Naive B cell (primary cell): ENCODE data around the gene BIK. TPM values are rescaled to one million over a fixed set of nuclear protein-coding genes. Genes with fewer than 3 reads are reported as not detected.
"Not testable (repeated sequence)": the region's sequence is repeated elsewhere in the genome, so short reads cannot be mapped to it uniquely, and the experiment has no call there.

Source experiments
- ATAC-seq, 2 donors: fragments of 150-1000 bp; cut with Tn5 transposase; 2 replicates each; pipeline ENCODE4 v1.10.0; 2021; ENCODE audit warnings: low read depth in 2 of 2, mild to moderate bottlenecking in 2 of 2, moderate library complexity in 2 of 2
- DNase-seq: peaks from one replicate; pipeline ENCODE4 v3.0.0; 2022
- H3K27ac Mint-ChIP-seq, 6 donors: one replicate each; pipeline ENCODE4 v1.8.0; 2020 to 2022; ENCODE audit warnings: mild to moderate bottlenecking in 6 of 6, mixed read lengths in 6 of 6, moderate library complexity in 5 of 6, inconsistent platforms in 2 of 6
- H3K27me3 Mint-ChIP-seq, 3 donors: one replicate each; pipeline ENCODE4 v1.8.0; 2021 to 2022; ENCODE audit warnings: mixed read lengths in 3 of 3, mild to moderate bottlenecking in 1 of 3
- H3K36me3 Mint-ChIP-seq, 2 donors: one replicate each; pipeline ENCODE4 v1.8.0; 2020 to 2022; ENCODE audit warnings: mixed read lengths in 2 of 2, inconsistent platforms in 1 of 2, mild to moderate bottlenecking in 1 of 2
- H3K4me1 Mint-ChIP-seq, 3 donors: one replicate each; pipeline ENCODE4 v1.8.0; 2020 to 2022; ENCODE audit warnings: mixed read lengths in 3 of 3, inconsistent platforms in 1 of 3, mild to moderate bottlenecking in 1 of 3, moderate library complexity in 1 of 3
- H3K4me3 Mint-ChIP-seq, 8 donors: one replicate each; pipeline ENCODE4 v1.8.0; 2020 to 2022; ENCODE audit warnings: mild to moderate bottlenecking in 8 of 8, mixed read lengths in 8 of 8, moderate library complexity in 8 of 8, inconsistent platforms in 2 of 8
- H3K9me3 Mint-ChIP-seq, 7 donors: one replicate each; pipeline ENCODE4 v1.8.0; 2020 to 2022; ENCODE audit warnings: mixed read lengths in 7 of 7, mild to moderate bottlenecking in 5 of 7, inconsistent platforms in 2 of 7, moderate library complexity in 1 of 7
- polyA plus RNA-seq, 6 donors: library from polyadenylated mRNA; unstranded; fragments of 300-500 nt; fragmentation: Illumina TruSeq; gene quantifications; one replicate each; pipeline ENCODE4 v1.2.3, GENCODE V29; 2021; ENCODE audit warnings: low read depth in 6 of 6

Gene BIK
- polyA plus RNA-seq, 6 donors from 2014 or later, result 0.49 to 0.86 (median 0.78) TPM; not detected in 3

- peaks cover 4 to 29% (median 22%) of the 10 kb centered on the region in 3 donors for H3K27me3 Mint-ChIP-seq
- peaks cover 12 to 21% (median 15%) of the 10 kb centered on the region in 3 donors for H3K4me1 Mint-ChIP-seq
- H3K27ac Mint-ChIP-seq, result no peak overlapping the region
Measured at GRCh38 chr22:43131773-43132501, 21.4 kb downstream of the BIK start.

GRCh38 chr22:43133401-43133800 lies 22.9 kb downstream of the BIK start:
- no peak for ATAC-seq
- Mint-ChIP-seq H3K27ac (no peak overlapping the region), H3K4me1 (peaks cover 8 to 15% (median 12%) of the 10 kb centered on the region in 3 donors), H3K4me3 (no peak overlapping the region), H3K36me3 (peaks cover 4 to 8% of the 10 kb centered on the region in 2 donors), H3K9me3 (no peaks in the 10 kb centered on the region), H3K27me3 (peaks cover 0 to 17% (median 14%) of the 10 kb centered on the region in 3 donors)
- no peak for DNase-seq

More at GRCh38 chr22:43131773-43132501, 21.4 kb downstream of the BIK start:
- no peaks in the 10 kb centered on the region for H3K9me3 Mint-ChIP-seq
- DNase-seq (no peak), ATAC-seq (no peak)
- no peak overlapping the region for H3K4me3 Mint-ChIP-seq
- H3K36me3 Mint-ChIP-seq, result peaks cover 4 to 8% of the 10 kb centered on the region in 2 donors

GRCh38 chr22:43134553-43134952 lies 24.0 kb downstream of the BIK start:
- Mint-ChIP-seq H3K4me1 (peaks cover 4 to 5% (median 5%) of the 10 kb centered on the region in 3 donors), H3K27me3 (peaks cover 0 to 6% (median 5%) of the 10 kb centered on the region in 3 donors), H3K27ac (no peak overlapping the region), H3K4me3 (peak overlapping the region in 1 of 8 donors; percentile 68), H3K36me3 (peaks cover 4 to 8% of the 10 kb centered on the region in 2 donors), H3K9me3 (no peaks in the 10 kb centered on the region)
- ATAC-seq, result no peak
- no peak for DNase-seq

- Mint-ChIP-seq H3K4me1 (peaks cover 4 to 5% (median 4%) of the 10 kb centered on the region in 3 donors), H3K36me3 (peaks cover 4 to 8% of the 10 kb centered on the region in 2 donors), H3K27me3 (peaks cover 0 to 2% (median 0%) of the 10 kb centered on the region in 3 donors), H3K27ac (no peak overlapping the region), H3K4me3 (no peak overlapping the region), H3K9me3 (no peaks in the 10 kb centered on the region)
- ATAC-seq, result no peak
- DNase-seq, result no peak
Measured at GRCh38 chr22:43135565-43135964, 25.0 kb downstream of the BIK start.

GRCh38 chr22:43136255-43136654 lies 25.7 kb downstream of the BIK start:
- Mint-ChIP-seq H3K4me1 (peaks cover 4 to 11% (median 4%) of the 10 kb centered on the region in 3 donors), H3K4me3 (no peak overlapping the region), H3K36me3 (peaks cover 4 to 8% of the 10 kb centered on the region in 2 donors), H3K27me3 (no peaks in the 10 kb centered on the region), H3K9me3 (no peaks in the 10 kb centered on the region), H3K27ac (peak overlapping the region in 1 of 6 donors; percentile 14)
- ATAC-seq (peak; percentile 89 to 95), DNase-seq (peak; percentile 53)

GRCh38 chr22:43136801-43137200 lies 26.3 kb downstream of the BIK start:
- ATAC-seq, result no peak
- peak overlapping the region in 1 of 6 donors; percentile 38 for H3K27ac Mint-ChIP-seq
- H3K4me1 Mint-ChIP-seq, result peaks cover 4 to 15% (median 4%) of the 10 kb centered on the region in 3 donors
- H3K27me3 Mint-ChIP-seq, result no peaks in the 10 kb centered on the region
- H3K36me3 Mint-ChIP-seq, result peaks cover 4 to 8% of the 10 kb centered on the region in 2 donors
- H3K4me3 Mint-ChIP-seq, result no peak overlapping the region
- H3K9me3 Mint-ChIP-seq, result no peaks in the 10 kb centered on the region
- no peak for DNase-seq

GRCh38 chr22:43142880-43143562 lies 32.5 kb downstream of the BIK start, which contains the start of gene MCAT:
MCAT (minus strand) TSS chr22:43143398; CDS start chr22:43143348, 50 bp downstream.
- Mint-ChIP-seq H3K4me3 (peak within 1 kb of the TSS; percentile 84 to 93 (median 88)), H3K27ac (peak within 1 kb of the TSS; percentile 91 to 97 (median 97)), H3K36me3 (no peaks in the 10 kb centered on the region), H3K27me3 (no peaks in the 10 kb centered on the region), H3K9me3 (no peaks in the 10 kb centered on the region), H3K4me1 (peaks cover 24 to 48% (median 37%) of the 10 kb centered on the region in 3 donors)
- ATAC-seq (peak; percentile 80), DNase-seq (peak; percentile 88)

- no peaks in the 10 kb centered on the region for H3K36me3 Mint-ChIP-seq
- no peaks in the 10 kb centered on the region for H3K27me3 Mint-ChIP-seq
- peaks cover 33 to 59% (median 46%) of the 10 kb centered on the region in 3 donors for H3K4me1 Mint-ChIP-seq
- DNase-seq (no peak), ATAC-seq (no peak)
- no peaks in the 10 kb centered on the region for H3K9me3 Mint-ChIP-seq
- peak overlapping the region in 4 of 6 donors; percentile 36 to 97 (median 45) for H3K27ac Mint-ChIP-seq
- H3K4me3 Mint-ChIP-seq, result peak overlapping the region in 6 of 8 donors; percentile 1 to 74 (median 33)
Measured at GRCh38 chr22:43144949-43145348, 34.4 kb downstream of the BIK start.

GRCh38 chr22:43145371-43145770 lies 34.8 kb downstream of the BIK start:
- DNase-seq, H3K9me3 Mint-ChIP-seq, H3K27me3 Mint-ChIP-seq, H3K36me3 Mint-ChIP-seq, ATAC-seq: not testable (repeated sequence)
- H3K4me1 Mint-ChIP-seq, result peaks cover 34 to 59% (median 45%) of the 10 kb centered on the region in 3 donors
- peak overlapping the region in 4 of 8 donors; percentile 1 to 74 (median 52) for H3K4me3 Mint-ChIP-seq
- peak overlapping the region in 3 of 6 donors; percentile 36 to 97 (median 53) for H3K27ac Mint-ChIP-seq

- H3K9me3 Mint-ChIP-seq, ATAC-seq, DNase-seq, H3K27me3 Mint-ChIP-seq, H3K36me3 Mint-ChIP-seq: not testable (repeated sequence)
- Mint-ChIP-seq H3K27ac (peak overlapping the region in 5 of 6 donors; percentile 53 to 94 (median 74)), H3K4me3 (peak overlapping the region in 7 of 8 donors; percentile 18 to 83 (median 59)), H3K4me1 (peaks cover 43 to 61% (median 54%) of the 10 kb centered on the region in 3 donors)
Measured at GRCh38 chr22:43146332-43146731, 35.8 kb downstream of the BIK start.

- Mint-ChIP-seq H3K9me3 (no peaks in the 10 kb centered on the region), H3K36me3 (no peaks in the 10 kb centered on the region), H3K27me3 (no peaks in the 10 kb centered on the region), H3K27ac (peak overlapping the region; percentile 53 to 94 (median 64)), H3K4me3 (peak overlapping the region; percentile 58 to 90 (median 79)), H3K4me1 (peaks cover 43 to 56% (median 55%) of the 10 kb centered on the region in 3 donors)
- DNase-seq (no peak), ATAC-seq (no peak)
Measured at GRCh38 chr22:43147821-43148220, 37.3 kb downstream of the BIK start.

GRCh38 chr22:43148581-43148980 lies 38.0 kb downstream of the BIK start:
- DNase-seq (no peak), ATAC-seq (no peak)
- Mint-ChIP-seq H3K27me3 (no peaks in the 10 kb centered on the region), H3K36me3 (no peaks in the 10 kb centered on the region), H3K9me3 (no peaks in the 10 kb centered on the region), H3K4me1 (peaks cover 43 to 59% (median 54%) of the 10 kb centered on the region in 3 donors), H3K4me3 (peak overlapping the region; percentile 30 to 79 (median 60)), H3K27ac (peak overlapping the region in 3 of 6 donors; percentile 64 to 92 (median 88))

- H3K4me1 Mint-ChIP-seq, result peaks cover 34 to 59% (median 55%) of the 10 kb centered on the region in 3 donors
- peak overlapping the region in 4 of 6 donors; percentile 67 to 92 (median 86) for H3K27ac Mint-ChIP-seq
- H3K4me3 Mint-ChIP-seq, result peak overlapping the region; percentile 79 to 95 (median 90)
- H3K36me3 Mint-ChIP-seq, result no peaks in the 10 kb centered on the region
- DNase-seq (no peak), ATAC-seq (no peak)
- H3K9me3 Mint-ChIP-seq, result no peaks in the 10 kb centered on the region
- no peaks in the 10 kb centered on the region for H3K27me3 Mint-ChIP-seq
Measured at GRCh38 chr22:43150731-43151206, 40.2 kb downstream of the BIK start.
